IPS-NIHi11 (cell line): Measurements from ENCODE around the gene PPT1.

Experiments used
- DNase-seq: peaks from one replicate; pipeline ENCODE4 v3.0.0; 2012; ENCODE audit warnings: mixed read lengths, low spot score

PPT1 gene

DNA sequence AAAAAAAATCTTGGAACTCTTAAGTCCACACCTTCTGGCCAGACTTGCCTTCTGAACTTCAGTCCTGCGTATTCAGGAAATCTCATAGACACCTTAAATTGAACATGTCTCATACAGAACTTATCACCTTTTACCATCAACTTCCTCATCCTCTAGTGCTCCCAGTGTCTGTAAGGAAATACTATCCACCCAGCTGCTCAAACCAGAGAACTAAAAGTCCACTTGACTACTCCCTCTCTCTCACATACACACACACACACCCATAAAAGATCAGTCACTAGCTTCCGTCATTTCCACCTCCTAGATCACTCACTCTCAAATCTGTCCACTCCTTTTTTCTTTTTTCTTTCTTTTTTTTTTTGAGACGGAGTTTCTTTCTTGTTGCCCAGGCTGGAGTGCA is 67.4 kb downstream of the PPT1 start:
- no peak for DNase-seq

DNA sequence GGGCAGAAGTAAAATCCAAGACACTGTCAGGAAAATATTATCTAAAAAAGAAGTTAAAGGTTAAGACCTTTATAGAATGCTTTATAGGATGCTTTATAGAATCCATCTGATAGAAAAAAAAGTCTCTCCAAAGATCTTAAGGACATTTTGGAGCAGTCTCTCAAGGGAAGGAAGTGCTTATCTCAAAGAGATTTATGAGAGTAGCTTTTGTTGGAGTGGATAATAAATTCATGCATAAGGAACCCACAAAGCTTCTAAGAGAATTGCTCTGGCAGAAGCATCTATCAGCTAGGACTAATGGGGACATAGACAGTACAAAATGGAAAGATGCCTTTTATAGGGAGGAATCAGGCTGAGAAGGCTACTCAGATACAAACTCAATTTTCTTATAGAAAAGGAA is 69.4 kb downstream of the PPT1 start:
- DNase-seq: no peak

- no peak for DNase-seq
Observed at GRCh38 chr1:40024671-40025070, 72.4 kb downstream of the PPT1 start.

DNA sequence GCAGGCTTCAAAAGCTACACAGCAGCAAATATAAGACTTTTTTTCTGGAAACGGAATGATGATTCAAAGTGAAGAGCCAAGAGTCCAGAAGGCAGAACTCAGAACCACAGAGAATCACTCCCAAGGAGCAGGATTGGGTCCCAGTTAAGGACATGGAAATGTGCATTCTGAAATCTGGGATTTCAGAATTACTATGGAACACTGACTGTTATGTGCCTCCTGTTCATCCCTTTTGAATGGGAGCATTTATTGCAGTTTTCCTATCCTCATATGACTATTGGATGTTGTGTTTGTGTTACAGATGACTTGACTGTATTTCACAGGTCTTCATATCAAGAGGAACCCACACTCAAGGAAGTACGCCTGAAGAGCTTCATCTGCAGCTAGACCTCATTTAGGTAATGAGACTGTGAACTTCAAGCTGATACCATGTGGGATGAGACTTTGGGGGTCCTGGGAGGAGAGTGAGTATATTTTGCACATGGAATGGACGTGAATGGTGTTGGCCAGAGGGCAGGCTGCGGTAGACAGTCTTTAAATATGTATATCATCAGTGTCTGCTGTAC is 73.6 kb downstream of the PPT1 start:
- no peak for DNase-seq
